Measurements from ENCODE around the gene FXN.
"Not testable (repeated sequence)": the region's sequence is repeated elsewhere in the genome, so short reads cannot be mapped to it uniquely, and the experiment has no call there.

Gene FXN

DNA sequence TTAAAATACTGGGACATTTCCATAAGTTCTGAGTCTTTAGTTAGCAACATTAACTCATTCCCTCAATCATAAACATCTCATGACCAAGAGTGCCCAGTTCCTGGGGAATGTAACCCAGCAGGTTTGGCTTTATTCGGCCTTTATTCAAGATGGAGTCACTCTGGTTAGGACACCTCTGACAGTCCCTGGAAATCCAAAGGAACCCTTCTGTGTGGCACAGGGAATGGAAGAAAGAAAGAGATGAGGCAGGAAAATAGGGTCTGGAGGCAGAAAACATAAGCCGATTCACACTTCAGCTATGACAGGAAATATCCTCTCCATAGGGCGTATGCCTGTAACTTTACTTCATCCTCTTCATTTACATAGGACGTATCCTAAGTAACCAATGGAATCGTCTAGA lies 53.5 kb downstream of the FXN start:
- no peak for FAIRE-seq
- TF ChIP-seq, protein P1, sequence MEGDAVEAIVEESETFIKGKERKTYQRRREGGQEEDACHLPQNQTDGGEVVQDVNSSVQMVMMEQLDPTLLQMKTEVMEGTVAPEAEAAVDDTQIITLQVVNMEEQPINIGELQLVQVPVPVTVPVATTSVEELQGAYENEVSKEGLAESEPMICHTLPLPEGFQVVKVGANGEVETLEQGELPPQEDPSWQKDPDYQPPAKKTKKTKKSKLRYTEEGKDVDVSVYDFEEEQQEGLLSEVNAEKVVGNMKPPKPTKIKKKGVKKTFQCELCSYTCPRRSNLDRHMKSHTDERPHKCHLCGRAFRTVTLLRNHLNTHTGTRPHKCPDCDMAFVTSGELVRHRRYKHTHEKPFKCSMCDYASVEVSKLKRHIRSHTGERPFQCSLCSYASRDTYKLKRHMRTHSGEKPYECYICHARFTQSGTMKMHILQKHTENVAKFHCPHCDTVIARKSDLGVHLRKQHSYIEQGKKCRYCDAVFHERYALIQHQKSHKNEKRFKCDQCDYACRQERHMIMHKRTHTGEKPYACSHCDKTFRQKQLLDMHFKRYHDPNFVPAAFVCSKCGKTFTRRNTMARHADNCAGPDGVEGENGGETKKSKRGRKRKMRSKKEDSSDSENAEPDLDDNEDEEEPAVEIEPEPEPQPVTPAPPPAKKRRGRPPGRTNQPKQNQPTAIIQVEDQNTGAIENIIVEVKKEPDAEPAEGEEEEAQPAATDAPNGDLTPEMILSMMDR (IDR thresholded peaks at IDR 0.05; ENCODE audit: insufficient read depth, missing control alignments): no peak
- no peak for DNase-seq (ENCODE audit: insufficient read length, low spot score)

DNA sequence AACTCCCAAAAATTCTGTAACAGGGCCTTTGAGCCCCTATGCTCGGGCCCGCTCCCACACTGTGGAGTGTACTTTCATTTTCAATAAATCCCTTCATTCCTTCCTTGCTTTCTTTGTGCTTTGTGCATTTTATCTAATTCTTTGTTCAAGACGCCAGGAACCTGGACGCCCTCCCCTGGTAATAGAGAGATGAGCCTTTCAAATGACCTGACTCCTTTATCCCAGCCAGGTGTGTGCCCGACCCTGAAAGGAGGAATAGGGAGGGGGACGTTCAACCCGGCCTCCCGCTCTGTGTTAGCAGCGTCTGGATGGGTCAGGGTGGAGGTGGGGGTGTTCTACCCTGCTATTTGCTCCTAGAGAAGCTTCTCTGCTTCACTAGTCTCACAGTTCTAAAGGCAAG lies 53.9 kb downstream of the FXN start:
- FAIRE-seq (no peak), DNase-seq (ENCODE audit: insufficient read length, low spot score) (no peak)
- TF ChIP-seq, protein P1 (IDR thresholded peaks at IDR 0.05; ENCODE audit: insufficient read depth, missing control alignments): no peak

DNA sequence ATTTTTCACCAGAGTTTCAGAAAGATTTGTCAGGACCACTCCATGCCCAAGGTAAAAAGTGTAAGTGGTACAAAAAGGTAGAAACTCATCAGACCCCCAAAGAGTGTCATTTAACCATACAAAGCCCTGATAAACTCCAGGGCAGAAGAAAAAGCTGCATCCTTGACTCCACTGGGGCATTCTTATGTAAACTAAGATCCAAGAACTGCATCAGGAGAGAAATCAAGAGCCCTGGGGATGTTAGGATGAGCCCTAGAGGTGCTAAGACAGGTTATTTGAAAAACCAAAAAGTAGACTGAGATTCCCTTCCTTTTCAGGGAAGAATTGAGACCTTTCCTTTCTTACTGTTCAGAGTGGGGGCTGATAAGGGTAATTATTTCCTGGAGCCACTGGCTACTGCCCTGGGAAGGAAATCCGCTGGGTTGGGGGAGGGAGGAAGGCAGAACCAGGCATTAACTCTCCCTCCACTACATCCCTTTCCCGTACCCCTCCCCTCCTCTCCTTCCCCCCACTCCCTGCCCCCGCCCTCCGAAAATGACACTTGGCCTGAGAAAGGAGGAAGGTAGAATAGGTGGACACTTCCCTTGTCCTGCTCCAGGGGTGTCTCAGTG lies 54.7 kb downstream of the FXN start:
- TF ChIP-seq, protein P1 (IDR thresholded peaks at IDR 0.05; ENCODE audit: insufficient read depth, missing control alignments): no peak
- DNase-seq (ENCODE audit: insufficient read length, low spot score) (no peak), FAIRE-seq (no peak)

DNA sequence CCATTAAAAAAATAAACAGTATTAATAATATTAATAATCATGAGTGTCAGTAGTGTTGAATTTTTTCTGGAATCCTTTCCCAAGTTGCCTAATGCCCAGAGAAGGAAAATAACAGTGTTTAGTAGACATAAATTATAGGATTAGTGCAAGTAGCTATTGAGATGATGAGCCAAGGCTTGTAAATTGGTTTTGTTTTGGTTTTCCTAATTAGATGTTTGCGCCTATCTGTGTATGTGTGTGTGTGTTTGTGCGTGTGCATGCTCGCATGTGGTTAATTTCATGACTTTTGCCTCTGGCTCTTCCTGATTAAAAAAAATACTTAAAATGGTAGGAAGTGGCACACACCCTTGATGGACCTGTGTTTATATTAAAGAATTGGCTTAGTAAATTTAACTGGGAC lies 55.4 kb downstream of the FXN start:
- DNase-seq (ENCODE audit: insufficient read length, low spot score): no peak
- no peak for FAIRE-seq
- TF ChIP-seq, protein P1 (IDR thresholded peaks at IDR 0.05; ENCODE audit: insufficient read depth, missing control alignments): no peak

DNA sequence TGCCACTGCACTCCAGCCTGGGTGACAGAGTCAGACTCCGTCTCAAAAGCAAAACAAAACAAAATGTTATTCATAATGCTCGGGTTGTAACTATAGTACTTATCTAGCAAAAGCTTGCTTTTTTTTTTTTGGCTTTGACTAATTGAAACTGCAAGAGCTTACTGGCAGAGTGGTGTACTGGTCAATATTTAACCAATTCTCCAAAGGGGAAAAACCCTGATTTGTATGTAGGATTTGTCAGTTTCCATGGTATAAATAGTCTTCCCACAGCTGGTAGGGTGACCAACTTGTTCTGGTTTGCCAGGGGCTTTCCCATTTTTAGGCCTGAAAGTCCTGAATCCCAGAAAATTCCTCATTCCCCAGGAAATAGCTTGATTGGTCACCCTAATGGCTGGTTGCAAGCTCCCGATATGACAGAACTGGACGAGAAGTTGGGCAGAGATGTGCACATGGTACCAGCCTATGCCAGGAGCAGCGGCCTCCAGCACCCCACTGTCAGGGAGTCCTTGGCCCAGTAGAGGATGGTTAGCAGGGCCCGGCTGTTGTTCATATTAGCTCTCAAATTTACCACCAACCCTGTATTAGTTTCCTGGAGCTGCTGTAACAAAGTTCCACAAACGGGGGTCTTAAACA lies 58.0 kb downstream of the FXN start:
- no peak for DNase-seq (ENCODE audit: insufficient read length, low spot score)
- TF ChIP-seq, protein P1 (IDR thresholded peaks at IDR 0.05; ENCODE audit: insufficient read depth, missing control alignments): no peak
- FAIRE-seq: no peak

DNA sequence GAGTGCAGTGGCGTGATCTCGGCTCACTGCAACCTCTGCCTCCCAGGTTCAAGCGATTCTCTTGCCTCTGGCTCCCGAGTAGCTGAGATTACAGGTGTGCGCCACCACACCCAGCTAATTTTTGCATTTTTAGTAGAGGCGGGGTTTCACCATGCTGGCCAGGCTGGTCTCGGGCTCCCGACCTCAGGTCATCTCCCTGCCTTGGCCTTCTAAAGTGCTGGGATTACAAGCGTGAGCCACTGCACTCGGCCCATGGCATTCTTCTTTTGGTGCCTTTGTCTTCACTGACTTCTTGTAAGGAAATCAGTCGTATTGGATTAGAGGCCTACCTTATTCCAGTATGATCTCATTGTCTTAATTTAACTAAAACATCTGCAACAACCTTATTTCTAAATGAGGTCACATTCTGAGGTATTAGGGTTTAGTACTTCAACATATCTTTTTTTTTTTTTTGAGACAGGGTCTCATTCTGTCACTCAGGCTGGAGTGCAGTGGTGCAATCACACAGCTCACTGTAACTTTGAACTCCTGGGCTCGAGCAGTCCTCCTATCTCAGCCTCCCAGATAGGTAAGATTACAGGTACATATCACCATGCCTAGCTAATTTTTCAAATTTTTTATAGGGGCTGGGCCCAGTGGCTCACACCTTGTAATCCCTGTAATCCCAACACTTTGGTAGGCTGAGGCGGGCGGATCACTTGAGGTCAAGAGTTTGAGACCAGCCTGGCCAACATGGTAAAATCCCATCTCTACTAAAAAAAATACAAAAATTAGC lies 59.0 kb downstream of the FXN start:
- not testable (repeated sequence) for FAIRE-seq; DNase-seq (ENCODE audit: insufficient read length, low spot score)

DNA sequence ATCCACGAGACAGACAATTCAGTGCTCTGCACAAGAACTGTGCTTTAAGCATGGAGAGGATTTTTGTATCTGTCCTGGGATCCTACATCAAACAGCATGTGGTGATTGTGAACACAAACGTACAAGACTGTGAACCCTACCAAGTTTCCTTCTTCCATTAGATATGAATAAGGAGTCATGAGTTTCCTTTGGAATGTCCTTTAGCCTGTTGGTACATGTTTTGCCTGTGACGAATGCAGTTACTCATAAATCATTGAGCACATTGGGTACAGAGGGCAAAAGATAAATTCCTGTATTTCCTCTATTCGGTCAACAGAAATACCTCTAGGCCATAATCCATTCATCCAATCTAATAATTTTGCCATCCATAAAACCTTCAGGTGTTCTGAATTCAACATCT lies 61.5 kb downstream of the FXN start:
- TF ChIP-seq, protein P1 (IDR thresholded peaks at IDR 0.05; ENCODE audit: insufficient read depth, missing control alignments): no peak
- FAIRE-seq (no peak), DNase-seq (ENCODE audit: insufficient read length, low spot score) (no peak)
